Smooth muscle cell of the pulmonary artery (primary cell): ENCODE results near the gene RPRML. TPM values are rescaled to one million over a fixed set of nuclear protein-coding genes. Genes with fewer than 3 reads are reported as not detected.

Experiments used
- total RNA-seq: library from RNA; depleted of rRNA; stranded (reverse); fragments of >200 nt; gene quantifications from 2 replicates; pipeline ENCODE4 v1.2.3, GENCODE V29; 2014

RPRML gene
- 0.07 TPM in 1 of 2 replicates, not detected in the other for total RNA-seq

GRCh38 chr17:46979147-46979863 is at the start of gene RPRML:
Gene RPRML (minus strand): TSS chr17:46979253. CDS start chr17:46979007, 246 bp downstream.

Other genes with a start within 250 kb of the RPRML start
- 1.0 and 1.4 TPM in 2 replicates for gene WNT3, start 160.6 kb downstream of the RPRML start, total RNA-seq
- not detected in 2 replicates for gene WNT9B, start 127.7 kb downstream of the RPRML start, total RNA-seq
- gene GOSR2, start 56.1 kb downstream of the RPRML start, total RNA-seq, result 61.6 and 65.1 TPM in 2 replicates
- 127 and 146 TPM in 2 replicates for gene CDC27, start 210.0 kb upstream of the RPRML start, total RNA-seq
- gene MYL4, start 230.1 kb upstream of the RPRML start, total RNA-seq, result 0.85 TPM in 1 of 2 replicates, not detected in the other